Gastrocnemius medialis (tissue), 4 donors: ENCODE results near the gene XPOT. TPM values are rescaled to one million over a fixed set of nuclear protein-coding genes. Genes with fewer than 3 reads are reported as not detected.

Experiments used
- total RNA-seq, 4 donors: library from RNA; depleted of rRNA; stranded (reverse); fragments of >200 nt; gene quantifications; one replicate each; pipeline versions ENCODE4 v1.1.0 to v1.2.3, GENCODE V29; 2016

XPOT gene
- total RNA-seq, 4 donors from 2014 or later = 21.1 to 27.1 (median 25.1) TPM

Other genes with a start within 250 kb of the XPOT start
- gene KICS2, start 182.1 kb upstream of the XPOT start, total RNA-seq = 10 to 100 TPM in 2 of 4 donors, 1 to 10 TPM in 2; 5.1 to 17.9 (median 11.0) TPM
- not detected for gene C12orf56, start 13.6 kb upstream of the XPOT start, total RNA-seq
- gene TBK1, start 47.7 kb downstream of the XPOT start, total RNA-seq = 10 to 100 TPM; 20.1 to 40.8 (median 27.6) TPM
- 10 to 100 TPM in 1 of 4 donors, 1 to 10 TPM in 3; 5.2 to 11.5 (median 7.0) TPM for gene RASSF3, start 206.1 kb downstream of the XPOT start, total RNA-seq